HG03342 (cell line): Measurements from ENCODE around the gene ZFHX3.
"Not testable (repeated sequence)": the region's sequence is repeated elsewhere in the genome, so short reads cannot be mapped to it uniquely, and the experiment has no call there.

ENCODE experiments used
- ATAC-seq: cut with Tn5 transposase; IDR thresholded peaks from one replicate; pipeline ENCODE4 v1.9.1; 2021; ENCODE audit warnings: mild to moderate bottlenecking, moderate library complexity; ENCODE audit not compliant: unreplicated experiment

Gene ZFHX3

DNA sequence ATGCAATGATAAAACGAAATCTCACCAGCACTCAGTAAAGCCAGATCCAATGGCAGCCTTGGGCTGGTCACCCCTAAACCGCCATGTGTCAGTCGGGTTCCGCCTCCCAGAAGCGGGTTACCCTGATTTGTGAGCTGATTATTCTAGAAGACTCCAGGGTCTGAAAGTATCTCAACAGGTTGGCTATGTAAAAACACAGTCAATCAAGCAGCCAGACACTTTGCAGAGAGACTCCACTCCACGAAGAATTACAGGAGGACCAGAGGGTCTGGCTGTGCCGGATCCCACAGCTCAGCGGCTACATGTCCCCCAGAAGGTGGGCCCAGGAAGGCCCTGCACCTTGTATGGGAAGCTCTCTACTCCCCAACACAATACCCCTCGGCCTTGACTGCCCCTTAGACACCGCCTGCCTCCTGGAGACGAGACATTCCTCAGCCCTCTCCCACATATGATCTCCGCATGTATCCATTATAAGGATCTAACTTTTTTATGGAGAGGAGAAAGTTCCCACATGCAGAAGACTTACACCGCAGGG, 23.3 kb downstream of the ZFHX3 start:
- ATAC-seq = no peak

DNA sequence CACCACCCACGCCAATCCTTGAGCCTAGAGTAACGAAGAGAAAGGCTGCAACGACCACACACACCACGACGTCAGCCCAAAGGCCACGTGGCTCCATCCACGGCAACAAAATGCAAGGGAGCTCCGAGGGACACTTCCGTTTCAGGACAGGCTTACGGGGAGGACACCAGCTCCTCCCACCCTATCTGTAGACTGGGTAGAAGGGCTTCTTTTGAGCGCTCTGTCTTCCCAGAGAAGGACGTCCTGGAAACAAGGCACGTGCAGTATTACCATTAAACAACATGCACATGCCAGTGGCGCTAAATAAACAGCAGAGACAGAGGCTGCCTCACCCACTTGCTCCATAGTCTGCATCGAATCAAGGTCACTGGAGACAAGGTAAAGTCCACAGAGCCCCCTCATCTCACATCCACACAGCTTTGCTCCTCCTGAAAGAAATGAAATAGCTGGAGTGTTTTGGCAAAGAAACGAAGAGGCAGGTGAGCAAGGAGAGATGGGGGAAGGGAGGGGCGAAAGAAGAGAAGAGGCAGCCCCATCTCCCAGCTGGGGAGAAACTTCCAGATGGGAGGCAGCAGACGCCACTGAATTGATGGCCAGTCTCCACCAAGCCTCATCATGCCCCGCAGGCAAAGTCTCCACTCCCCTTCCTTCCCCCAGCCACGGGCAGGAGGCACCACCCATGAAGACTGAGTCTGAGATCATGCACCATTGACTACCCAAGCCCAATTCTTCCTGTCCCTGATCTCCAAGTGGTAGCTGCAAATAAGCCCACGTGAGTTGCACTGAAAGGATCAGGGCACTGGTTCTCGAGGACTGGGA, 24.0 kb downstream of the ZFHX3 start:
- ATAC-seq = no peak

DNA sequence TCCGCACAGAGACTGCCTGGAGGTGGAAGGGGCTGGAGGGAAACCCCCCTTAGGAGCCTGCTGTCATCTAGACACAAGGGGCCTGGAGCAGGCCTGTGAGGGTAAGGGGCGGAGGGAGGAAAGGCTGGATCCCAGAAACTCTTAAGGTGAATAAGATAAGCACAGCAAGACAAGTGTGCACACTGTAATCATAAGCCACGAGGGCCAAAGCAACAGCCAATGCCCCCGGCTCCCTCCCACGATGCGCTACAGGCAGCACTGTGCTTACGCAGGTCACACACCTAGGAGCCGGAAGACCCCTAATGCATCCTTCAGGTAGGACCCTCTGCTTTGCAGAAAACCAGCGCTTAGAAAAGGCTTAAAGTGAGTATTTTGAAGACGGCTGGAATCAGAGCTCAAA, 24.6 kb downstream of the ZFHX3 start:
- no peak for ATAC-seq

DNA sequence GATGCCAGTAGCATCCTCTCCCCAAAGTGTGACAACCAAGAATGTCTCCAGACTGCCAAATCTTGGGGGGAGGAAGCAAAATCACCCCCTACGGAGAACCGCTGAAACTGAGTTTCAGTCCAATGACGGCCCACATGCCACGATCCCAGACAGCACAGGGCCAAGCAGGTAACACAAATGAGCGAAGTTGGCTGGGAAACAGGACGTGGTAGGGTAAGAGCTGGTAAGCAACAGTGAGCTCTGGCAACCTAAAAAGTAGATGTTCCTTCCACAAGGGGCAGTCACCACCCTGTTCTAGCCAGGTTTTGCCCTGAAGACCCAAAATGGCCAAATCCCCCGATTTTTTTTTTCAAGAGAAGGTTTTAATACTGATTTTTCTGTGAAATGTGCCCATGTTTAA, 25.4 kb downstream of the ZFHX3 start:
- no peak for ATAC-seq

DNA sequence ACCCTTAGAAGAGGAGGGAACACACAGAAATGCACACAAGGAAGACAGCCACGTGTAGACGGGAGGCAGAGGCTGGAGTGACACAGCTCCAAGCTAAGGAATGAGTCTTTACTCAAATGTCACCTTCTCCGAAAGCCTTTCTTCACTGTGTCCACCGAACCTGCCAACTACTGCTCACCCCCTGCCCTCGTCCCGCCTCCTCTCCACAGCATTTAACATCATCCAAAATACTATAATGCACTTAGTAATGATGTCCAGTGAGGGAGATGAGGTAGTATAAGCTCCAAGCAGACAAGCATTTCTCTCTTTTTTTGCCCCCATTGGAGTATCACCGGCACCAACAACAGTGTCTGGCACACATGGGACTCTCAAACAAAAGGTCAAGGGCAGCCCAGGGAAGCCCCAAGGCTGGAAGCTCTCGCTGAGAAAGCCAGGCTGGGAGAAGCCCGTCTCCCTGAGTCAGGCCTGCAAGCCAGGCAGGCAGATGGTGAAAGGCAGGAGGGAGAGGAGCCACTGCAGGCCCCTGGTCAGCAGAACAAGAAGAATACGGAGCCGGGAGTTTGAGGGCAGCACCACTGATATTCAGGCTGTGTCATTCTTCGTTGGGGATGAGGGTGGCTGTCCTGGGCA, 25.9 kb downstream of the ZFHX3 start:
- no peak for ATAC-seq

DNA sequence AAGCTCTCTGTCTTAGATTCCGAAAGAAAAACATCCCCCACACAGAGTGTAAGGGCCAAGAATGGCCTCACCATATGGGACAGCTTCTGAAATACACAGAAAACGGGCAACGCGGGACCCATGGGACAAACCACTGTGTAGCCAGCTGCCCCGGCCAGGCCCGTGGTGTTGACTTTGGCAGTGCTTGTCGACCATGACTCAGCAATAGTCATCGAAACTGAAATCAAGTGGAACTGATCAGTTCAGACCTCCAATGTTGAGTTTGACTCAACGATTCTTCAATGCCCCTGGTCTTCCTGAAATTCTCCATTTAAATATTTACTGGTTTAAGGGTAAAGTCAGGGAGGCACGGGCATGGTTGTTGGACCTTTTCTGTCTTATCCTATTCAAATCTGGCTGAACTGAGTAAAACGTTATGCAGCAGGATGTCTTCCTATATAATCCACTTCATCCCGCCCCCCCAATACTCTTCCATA, 27.5 kb downstream of the ZFHX3 start:
- ATAC-seq = no peak

DNA sequence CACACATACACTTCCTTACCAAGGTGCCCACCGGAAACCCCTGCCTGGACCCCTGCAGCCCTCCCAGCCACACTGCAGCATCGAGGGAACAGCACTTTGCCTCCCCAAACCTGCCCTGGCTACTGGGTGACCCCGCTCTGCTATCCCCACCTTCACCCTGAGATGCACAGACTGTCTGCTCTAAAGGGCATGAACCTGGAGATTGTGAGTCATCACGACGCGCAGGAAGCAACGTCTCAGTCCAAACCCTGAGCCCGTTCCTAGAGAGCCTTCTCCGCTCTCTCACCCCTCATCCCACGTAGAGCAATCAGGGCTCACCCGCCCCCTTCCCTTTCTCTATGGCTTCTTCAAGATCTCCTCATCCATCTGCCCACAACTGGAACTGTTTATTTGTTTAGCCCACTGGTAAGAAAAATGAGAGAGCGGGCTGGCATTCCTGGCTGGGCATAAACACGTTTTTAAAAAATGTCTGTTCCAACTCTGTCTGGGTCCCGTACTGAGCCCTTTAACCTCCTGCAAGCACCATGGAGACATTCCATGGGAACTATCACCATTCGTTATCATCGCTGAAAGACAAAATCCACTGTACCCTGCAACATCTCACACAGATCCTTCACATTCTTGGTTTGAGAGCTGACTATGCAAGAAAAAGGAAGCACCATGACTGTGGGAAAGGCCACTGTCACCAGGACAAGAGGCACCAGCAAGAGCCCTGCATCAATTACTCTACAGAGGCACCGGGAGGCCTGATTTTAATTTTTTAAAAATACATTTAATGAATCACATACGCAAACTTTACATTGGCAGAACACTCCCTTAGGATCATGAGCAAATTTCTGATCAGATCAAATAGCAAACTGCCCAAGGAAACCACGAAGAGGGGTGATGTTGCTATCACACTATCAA, 28.2 kb downstream of the ZFHX3 start:
- ATAC-seq = no peak

DNA sequence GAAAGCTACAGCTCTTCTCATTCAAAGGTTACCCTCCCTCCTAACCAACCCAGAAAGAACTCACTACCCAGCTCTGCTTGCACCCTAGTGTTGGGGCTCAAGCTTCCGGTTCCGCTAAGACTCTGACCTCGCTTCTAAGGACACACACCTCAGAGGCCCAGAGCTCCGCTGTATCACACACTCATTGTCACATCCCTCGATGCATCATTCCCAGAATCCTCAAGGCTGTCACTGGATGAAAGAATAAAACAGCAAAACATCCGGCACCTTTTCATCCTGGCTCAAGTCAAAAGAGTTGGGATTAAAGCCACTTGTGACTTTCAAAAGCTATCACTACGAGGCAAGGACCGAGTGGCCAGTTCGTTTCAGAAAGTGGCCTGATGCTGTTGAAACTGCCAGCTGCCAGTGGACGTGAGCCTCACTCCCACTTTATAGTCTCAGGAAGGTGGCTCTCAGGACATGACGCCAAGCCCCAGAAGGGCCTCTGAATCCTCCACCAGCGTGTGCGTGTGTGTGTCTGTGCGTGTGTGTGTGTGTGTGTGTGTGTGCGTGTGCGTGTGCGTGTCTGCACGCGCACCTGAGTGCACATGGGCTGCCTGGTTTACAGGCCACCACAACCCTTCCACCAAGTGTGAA, 29.0 kb downstream of the ZFHX3 start:
- no peak for ATAC-seq

DNA sequence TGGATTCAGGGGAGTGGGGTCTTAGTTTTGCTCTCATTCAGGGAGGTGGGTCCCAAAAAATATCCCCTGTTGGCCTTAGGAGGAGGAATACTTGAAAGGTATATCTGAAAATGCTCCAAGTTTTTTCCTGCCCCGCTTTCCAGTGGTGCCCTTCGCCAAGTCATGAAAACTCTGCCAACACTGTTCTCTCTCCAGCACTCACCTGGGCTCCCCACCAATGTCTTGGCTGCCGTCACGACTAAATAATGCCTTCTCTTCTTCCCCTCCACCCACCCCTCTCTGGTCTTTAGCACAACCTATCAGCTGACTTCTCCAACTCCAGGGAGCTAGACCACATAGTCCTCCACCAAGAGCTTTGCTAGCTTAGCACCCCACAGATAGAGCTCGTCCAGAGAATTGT, 30.6 kb downstream of the ZFHX3 start:
- ATAC-seq = no peak

DNA sequence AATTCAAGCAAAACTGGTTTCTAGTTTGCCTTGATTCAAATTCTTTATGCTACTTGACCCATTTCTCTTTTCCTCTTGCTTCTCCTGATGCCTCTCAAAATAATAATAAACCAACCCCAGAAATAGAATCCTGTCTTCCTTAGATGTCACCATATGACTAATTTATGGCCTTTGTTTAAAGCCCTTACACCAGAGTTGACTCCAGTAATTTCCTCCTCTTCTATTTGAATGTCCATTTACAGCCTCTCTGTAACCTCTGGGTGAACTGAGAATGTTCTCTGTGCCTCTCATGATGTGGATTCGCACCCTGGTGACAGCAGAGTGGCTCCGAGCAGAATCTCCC, 31.5 kb downstream of the ZFHX3 start:
- ATAC-seq = peak; percentile 55

DNA sequence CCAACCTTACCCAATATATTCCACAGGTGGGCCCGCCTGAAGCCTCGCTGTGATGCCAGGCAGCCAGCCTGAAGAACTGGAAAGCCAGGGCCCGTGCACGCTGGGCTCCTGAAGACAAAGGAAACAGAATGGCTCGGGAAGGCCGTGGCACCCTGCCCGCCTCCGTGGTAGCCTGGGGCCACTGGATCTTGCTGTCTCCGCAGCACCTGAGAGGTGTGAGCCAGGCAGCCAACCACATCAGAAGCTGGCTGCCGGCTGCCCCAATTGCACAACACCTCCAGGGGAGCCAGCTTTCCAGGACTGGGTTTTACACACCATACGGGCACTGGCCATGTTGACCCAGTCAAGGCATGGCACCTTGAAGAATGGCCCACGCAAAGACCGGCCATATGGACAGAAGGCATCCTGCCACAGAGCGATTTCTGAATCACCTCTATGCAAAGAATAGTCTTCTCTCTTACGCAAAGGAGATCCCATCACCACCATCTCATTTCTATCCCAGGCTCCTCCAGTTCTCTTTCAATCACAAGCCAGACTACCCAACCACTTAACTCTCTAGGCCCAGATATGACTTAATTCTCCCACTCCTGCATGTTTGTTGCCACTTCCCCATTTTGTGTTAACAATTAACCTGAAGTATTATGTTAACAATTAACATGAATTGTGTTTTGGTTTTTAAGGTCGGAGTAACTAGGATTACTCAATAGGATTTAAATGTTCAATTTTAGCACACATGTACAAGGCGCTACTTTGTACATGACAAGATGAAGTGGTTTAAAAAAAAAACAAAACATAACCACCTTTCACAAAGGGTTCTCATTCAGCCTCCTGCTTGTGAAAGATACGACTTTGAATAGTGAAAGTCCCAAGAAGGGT, 32.1 kb downstream of the ZFHX3 start:
- peak; percentile 82 for ATAC-seq

DNA sequence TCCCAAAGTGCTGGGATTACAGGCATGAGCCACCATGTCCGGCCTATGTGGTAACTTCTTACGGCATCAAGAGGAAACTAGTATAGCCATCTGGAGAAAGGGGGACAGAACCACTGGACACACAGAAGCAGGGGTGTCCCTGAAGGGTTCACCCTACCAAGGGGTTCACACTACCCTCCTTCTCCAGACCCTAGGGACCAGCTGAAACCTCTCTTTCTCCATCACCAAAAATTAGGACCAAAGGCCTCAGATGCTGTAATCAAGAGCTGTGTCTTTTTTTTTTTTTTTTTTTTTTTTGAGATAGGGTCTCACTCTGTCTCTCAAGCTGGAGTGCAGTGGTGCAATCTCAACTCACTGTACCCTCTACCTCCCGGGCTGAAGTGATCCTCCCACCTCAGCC, 33.2 kb downstream of the ZFHX3 start:
- ATAC-seq = no peak

DNA sequence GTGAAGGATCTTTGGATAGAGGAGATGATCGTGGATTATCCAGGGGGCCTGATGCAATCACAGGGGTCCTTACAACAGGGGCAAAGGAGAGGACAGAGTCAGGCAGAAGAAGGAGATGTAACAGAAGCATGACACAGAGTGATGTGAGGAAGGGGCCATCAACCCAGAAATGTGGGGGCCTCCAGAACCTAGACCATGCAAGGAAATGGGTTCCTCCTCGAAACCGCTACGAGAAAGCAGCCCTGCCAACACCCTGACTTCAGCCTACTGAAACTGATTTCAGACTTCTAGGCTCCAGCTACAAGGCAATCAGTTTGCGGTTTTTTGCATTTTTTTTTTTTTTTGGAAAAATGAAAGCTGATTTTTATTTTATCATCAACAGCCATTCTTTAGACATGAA, 34.0 kb downstream of the ZFHX3 start:
- ATAC-seq = no peak

DNA sequence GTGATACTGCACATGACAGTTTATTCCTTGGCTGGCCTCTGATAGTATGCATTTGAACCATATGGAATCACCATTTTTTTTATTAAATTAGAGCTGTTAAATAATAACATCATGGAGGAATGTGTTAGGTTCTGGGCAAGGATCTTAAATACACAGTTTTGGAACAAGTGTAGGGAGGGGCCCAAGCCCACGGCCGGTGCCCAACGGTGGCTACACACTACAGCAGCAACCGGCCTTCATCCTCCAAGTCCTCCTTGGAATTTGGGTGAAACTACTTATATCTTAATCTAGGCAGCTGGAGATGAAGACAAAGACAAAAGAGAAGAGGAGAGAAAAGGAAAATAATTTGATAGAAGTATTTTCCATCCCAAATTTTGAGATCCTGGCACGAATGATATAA, 35.6 kb downstream of the ZFHX3 start:
- ATAC-seq = no peak

DNA sequence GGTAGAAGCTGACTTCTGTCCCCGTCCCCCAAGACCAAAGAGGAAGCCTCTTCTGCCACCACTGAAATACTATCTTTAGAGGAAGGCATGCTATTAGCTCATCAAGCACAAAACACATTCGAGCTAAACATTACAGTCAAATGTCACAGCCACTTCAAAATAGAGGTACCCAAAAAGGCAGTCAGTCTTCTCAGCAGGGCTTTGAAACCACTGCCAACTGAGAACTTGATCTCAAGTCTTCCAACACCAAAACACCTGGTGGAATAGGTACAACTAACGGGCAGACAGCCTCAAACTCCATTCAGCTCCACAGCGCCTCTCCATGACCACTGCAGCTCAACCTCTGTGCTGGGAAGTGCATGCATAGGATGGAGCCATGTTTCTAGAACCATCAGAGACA, 36.0 kb downstream of the ZFHX3 start:
- no peak for ATAC-seq

DNA sequence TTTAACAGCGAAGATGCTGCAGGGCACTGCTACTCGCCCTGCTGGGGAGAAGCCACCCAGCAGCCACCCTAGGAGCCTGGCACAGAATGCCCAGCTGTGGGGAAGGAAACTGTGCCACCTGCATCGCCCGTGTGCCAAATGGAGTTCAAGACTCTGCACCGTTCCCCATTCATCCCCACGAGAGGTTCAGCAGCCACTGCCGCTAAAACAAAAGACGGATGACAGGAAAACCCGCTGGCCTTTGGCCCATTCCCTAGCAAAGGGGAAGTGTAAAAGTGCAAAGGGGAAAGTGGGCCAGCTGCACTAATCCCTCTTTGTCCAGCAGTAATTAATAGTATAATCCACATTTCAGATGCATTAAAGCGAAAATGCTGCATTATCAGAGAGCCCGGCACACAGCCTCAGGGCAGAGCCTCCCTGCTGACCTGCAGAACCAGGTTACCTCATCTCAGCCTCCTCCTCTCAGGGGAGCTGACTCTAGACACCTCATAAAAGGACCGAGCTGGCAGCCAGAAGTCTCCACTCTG, 37.7 kb downstream of the ZFHX3 start:
- no peak for ATAC-seq

DNA sequence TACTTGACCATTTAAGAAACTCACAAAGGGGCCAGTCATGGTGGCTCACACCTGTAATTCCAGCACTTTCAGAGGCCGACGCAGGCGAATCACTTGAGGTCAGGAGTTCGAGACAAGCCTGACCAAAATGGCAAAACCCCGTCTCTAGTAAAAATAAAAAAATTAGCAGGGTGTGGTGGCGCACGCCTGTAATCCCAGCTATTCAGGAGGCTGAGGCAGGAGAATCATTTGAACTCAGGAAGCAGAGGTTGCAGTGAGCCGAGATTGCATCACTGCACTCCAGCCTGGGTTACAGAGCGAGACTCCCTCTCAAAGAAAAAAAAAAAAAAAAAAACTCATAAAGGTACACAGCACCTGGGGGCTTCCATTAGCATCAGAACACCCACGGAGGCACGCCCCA, 38.2 kb downstream of the ZFHX3 start:
- not testable (repeated sequence) for ATAC-seq

DNA sequence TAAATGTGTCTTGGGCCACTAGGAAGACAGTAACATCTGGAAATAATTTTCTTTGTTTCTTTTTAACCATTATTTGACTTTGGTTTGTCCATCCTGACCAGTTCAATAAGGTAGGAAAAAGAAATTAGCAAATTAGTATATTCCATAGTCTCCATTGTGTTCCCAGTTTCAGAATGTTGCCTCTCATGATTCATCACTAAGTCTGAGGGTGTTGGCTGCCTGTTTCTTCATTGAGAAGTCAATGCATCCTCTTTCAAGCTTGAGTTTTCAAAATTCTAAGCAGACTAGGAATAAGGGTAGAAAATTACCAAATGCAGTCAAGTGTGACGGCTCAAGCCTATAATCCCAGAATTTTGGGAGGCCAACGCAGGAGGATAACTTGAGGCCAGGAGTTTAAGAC, 41.9 kb downstream of the ZFHX3 start:
- no peak for ATAC-seq

DNA sequence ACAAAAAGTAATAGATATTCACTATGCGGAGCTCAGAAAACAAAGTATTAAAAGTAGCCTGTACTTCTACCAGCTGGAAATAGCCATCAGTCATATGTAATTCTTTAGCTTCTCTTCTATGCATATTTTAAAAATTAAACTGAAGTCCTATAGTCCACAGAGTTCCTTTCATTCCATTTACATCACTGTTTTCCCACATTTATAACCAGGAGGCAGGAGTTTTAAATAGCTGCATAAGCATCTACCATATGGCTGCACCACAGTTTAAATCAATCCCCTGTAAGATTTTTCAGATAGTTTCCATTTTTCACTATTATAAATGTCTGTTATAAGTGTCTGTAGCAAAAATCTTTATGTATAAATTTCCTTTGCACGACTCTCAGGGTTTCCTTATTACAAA, 45.1 kb downstream of the ZFHX3 start:
- no peak for ATAC-seq
